Neural cell (in vitro differentiated cells): ENCODE data around the gene TNS3.

Experiments
- CTCF ChIP-seq: fragments of 450-650 bp; IDR thresholded peaks from 2 replicates; pipeline ENCODE4 v1.5.1; 2014; ENCODE audit warnings: antibody characterized with exemption, mild to moderate bottlenecking, moderate library complexity; ENCODE audit not compliant: poor library complexity, severe bottlenecking
- EZH2 ChIP-seq: fragments of 200-600, 300-800 bp; shearing (Covaris generic), sonication (generic); IDR thresholded peaks from 2 replicates; pipeline ENCODE4 v1.6.1; 2014; ENCODE audit warnings: antibody characterized with exemption, low read length, borderline replicate concordance, mild to moderate bottlenecking; ENCODE audit not compliant: insufficient read depth, poor library complexity, severe bottlenecking
- POLR2AphosphoS5 ChIP-seq: IDR thresholded peaks from 2 replicates; pipeline ENCODE4 v1.6.1; 2012

DNA sequence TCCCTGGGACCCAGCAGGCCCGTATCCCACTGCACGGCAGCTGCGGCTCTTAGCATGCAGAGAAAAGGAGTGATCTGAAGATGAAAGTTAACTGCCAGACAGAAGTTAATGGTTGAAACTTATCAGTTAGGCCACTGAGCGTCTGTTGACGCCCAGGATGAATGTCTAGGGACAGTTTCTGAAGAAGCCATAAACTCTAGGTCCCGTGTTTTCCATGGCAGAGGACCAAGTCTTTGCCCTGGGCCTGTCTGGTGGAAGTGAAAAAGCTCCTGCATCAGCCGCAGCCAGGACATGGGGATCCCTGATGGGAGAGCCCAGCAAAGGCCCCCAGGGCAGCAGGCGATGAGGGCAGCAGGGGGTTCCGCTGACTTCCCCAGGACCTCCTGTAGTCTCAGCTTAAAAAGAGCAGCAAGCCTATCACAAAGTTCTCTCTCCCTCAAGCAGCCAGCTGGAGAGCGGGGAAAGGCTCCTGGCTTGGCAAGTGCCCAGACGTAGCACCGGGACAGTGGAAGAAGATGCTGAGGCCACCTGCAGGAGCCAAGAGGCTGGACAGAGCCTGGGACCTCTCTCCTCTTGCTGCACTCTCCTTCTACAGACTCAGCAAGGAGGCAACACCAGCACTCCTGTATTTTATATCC lies 79.6 kb downstream of the TNS3 start:
- TF ChIP-seq CTCF (no peak), POLR2AphosphoS5 (no peak), EZH2 (no peak)
